KMS-11 (cell line): ENCODE measurements around the gene TTC4.

Experiments used
- H2AFZ ChIP-seq: fragments of 200-600 bp; sonication (generic); 2 replicates; pipeline ENCODE4 v1.6.1; 2016; ENCODE audit warnings: antibody characterized with exemption, mixed run types, low read depth
- H3K27ac ChIP-seq: fragments of 200-600 bp; sonication (generic); 2 replicates; pipeline ENCODE4 v1.6.1; 2016; ENCODE audit warnings: mild to moderate bottlenecking, mixed run types
- H3K27me3 ChIP-seq: fragments of 200-600 bp; sonication (generic); 2 replicates; pipeline ENCODE4 v1.6.1; 2017; ENCODE audit warnings: mild to moderate bottlenecking, low read depth, mixed run types, moderate library complexity; ENCODE audit not compliant: insufficient read depth
- H3K36me3 ChIP-seq: fragments of 200-600 bp; sonication (generic); 2 replicates; pipeline ENCODE4 v1.6.1; 2017; ENCODE audit warnings: mild to moderate bottlenecking, mixed run types; ENCODE audit not compliant: insufficient read depth
- H3K4me1 ChIP-seq: fragments of 200-600 bp; sonication (generic); 2 replicates; pipeline ENCODE4 v1.6.1; 2016; ENCODE audit warnings: mild to moderate bottlenecking, low read depth, mixed run types; ENCODE audit not compliant: poor library complexity, severe bottlenecking
- H3K4me2 ChIP-seq: fragments of 200-600 bp; sonication (generic); 2 replicates; pipeline ENCODE4 v1.7.0; 2016; ENCODE audit warnings: mild to moderate bottlenecking, mixed run types
- H3K4me3 ChIP-seq: fragments of 200-600 bp; sonication (generic); IDR thresholded peaks from 2 replicates; pipeline ENCODE4 v1.6.1; 2017; ENCODE audit warnings: low read depth, low read length, mixed read lengths; ENCODE audit not compliant: insufficient read depth
- H3K79me2 ChIP-seq: fragments of 200-600 bp; sonication (generic); 2 replicates; pipeline ENCODE4 v1.6.1; 2016; ENCODE audit warnings: low read depth, mixed run types; ENCODE audit not compliant: insufficient read depth
- H3K9ac ChIP-seq: fragments of 200-600 bp; sonication (generic); 2 replicates; pipeline ENCODE4 v1.6.1; 2016; ENCODE audit warnings: mild to moderate bottlenecking, mixed run types
- H4K20me1 ChIP-seq: fragments of 200-600 bp; sonication (generic); 2 replicates; pipeline ENCODE4 v1.6.1; 2016; ENCODE audit warnings: mild to moderate bottlenecking, mixed run types; ENCODE audit not compliant: insufficient read depth
- CTCF ChIP-seq: fragments of 200-600 bp; sonication (generic); conservative IDR thresholded peaks from 2 replicates; pipeline ENCODE4 v1.6.1; 2017; ENCODE audit warnings: low read depth, mild to moderate bottlenecking, antibody characterized with exemption, low read length, moderate library complexity, mixed read lengths

Gene TTC4

GRCh38 chr1:54716299-54717047 lies 812 bp downstream of the TTC4 start:
- Histone ChIP-seq H2AFZ (no peak overlapping the region; the same call in 1 of the 2 replicates), H3K4me1 (no peaks in the 10 kb centered on the region), H3K27me3 (no peaks in the 10 kb centered on the region), H3K27ac (no peak overlapping the region), H3K79me2 (0 out of 2 replicates have a peak, but pooled peaks cover 6% of the 10 kb centered on the region), H3K4me3 (no peak overlapping the region), H3K4me2 (peak overlapping the region; percentile 21; the same call in 1 of the 2 replicates), H3K36me3 (no peaks in the 10 kb centered on the region), H3K9ac (peak overlapping the region; percentile 32; the same call in 1 of the 2 replicates), H4K20me1 (no peaks in the 10 kb centered on the region)
- no peak for TF ChIP-seq CTCF

GRCh38 chr1:54721719-54722118 lies 6.1 kb downstream of the TTC4 start:
- no peak overlapping the region for H3K4me2 ChIP-seq
- H2AFZ ChIP-seq, result no peak overlapping the region
- H3K4me3 ChIP-seq, result no peak overlapping the region
- H4K20me1 ChIP-seq, result no peaks in the 10 kb centered on the region
- no peak overlapping the region for H3K9ac ChIP-seq
- no peaks in the 10 kb centered on the region for H3K36me3 ChIP-seq
- H3K4me1 ChIP-seq, result no peaks in the 10 kb centered on the region
- H3K79me2 ChIP-seq, result no peaks in the 10 kb centered on the region
- TF ChIP-seq CTCF, result no peak
- no peak overlapping the region for H3K27ac ChIP-seq
- H3K27me3 ChIP-seq, result no peaks in the 10 kb centered on the region

- Histone ChIP-seq H4K20me1 (no peaks in the 10 kb centered on the region), H3K4me2 (no peak overlapping the region), H3K79me2 (no peaks in the 10 kb centered on the region), H3K36me3 (no peaks in the 10 kb centered on the region), H3K4me1 (no peaks in the 10 kb centered on the region), H2AFZ (no peak overlapping the region), H3K27ac (no peak overlapping the region), H3K4me3 (no peak overlapping the region), H3K27me3 (no peaks in the 10 kb centered on the region), H3K9ac (no peak overlapping the region)
- TF ChIP-seq CTCF, result no peak
Observed at GRCh38 chr1:54723985-54724384, 8.3 kb downstream of the TTC4 start.

- H3K4me1 ChIP-seq, result no peaks in the 10 kb centered on the region
- H3K79me2 ChIP-seq, result no peaks in the 10 kb centered on the region
- H3K36me3 ChIP-seq, result no peaks in the 10 kb centered on the region
- H4K20me1 ChIP-seq, result no peaks in the 10 kb centered on the region
- no peak overlapping the region for H3K27ac ChIP-seq
- no peaks in the 10 kb centered on the region for H3K27me3 ChIP-seq
- H3K9ac ChIP-seq, result no peak overlapping the region
- no peak overlapping the region for H3K4me3 ChIP-seq
- H2AFZ ChIP-seq, result no peak overlapping the region
- H3K4me2 ChIP-seq, result no peak overlapping the region
- no peak for TF ChIP-seq CTCF
Observed at GRCh38 chr1:54724771-54725170, 9.1 kb downstream of the TTC4 start.
